HCT116 (cell line): Measurements from ENCODE around the gene ZBTB7C. TPM values are rescaled to one million over a fixed set of nuclear protein-coding genes. Genes with fewer than 3 reads are reported as not detected.

Source experiments
- ATAC-seq: fragments of 200-7000 bp; cut with Tn5 transposase; 2 replicates; pipeline ENCODE4 v1.9.1; 2020; ENCODE audit warnings: mild to moderate bottlenecking, moderate library complexity
- BruUV-seq: library from RNA; stranded (reverse); fragments of 400-500 nt; replicated peaks from 2 replicates; lab custom pipeline; 2021; lab: Mats Ljungman, UMichigan
- CTCF ChIA-PET: fragments of 300-600 bp; sonication (Branson Sonifier 250); formaldehyde crosslinking; loops from one replicate; lab custom pipeline; 2021; ENCODE audit warnings: antibody characterized with exemption; lab: Charles Lee
- POLR2A ChIA-PET: fragments of 300-600, 350-600 bp; sonication (Branson Sonifier 250); formaldehyde crosslinking; loops from one replicate; lab custom pipeline; 2021; ENCODE audit warnings: antibody characterized with exemption; lab: Charles Lee
- RAD21 ChIA-PET, 2 experiments: fragments of 300-600 bp; sonication (Branson Sonifier 250); formaldehyde crosslinking; loops; one replicate each; lab custom pipeline; 2023; ENCODE audit warnings: low total read pairs in 2 of 2; ENCODE audit not compliant: uncharacterized antibody in 2 of 2, unreplicated experiment in 2 of 2, low non-redundant PET in 1 of 2; lab: Charles Lee
- DNase-seq: peaks from one replicate; pipeline ENCODE4 v3.0.0-alpha.2; 2010; ENCODE audit warnings: low read depth, low spot score
- H2AFZ ChIP-seq: fragments of 200-600 bp; shearing (Covaris generic), sonication (generic); 2 replicates; pipeline ENCODE4 v1.6.1; 2017; ENCODE audit warnings: low read depth, mixed run types, mixed read lengths, antibody characterized with exemption, low read length; ENCODE audit not compliant: poor library complexity, severe bottlenecking
- H3K27ac ChIP-seq: 2 replicates; pipeline ENCODE4 v1.5.1; 2012; ENCODE audit warnings: low read depth, low read length
- H3K27me3 ChIP-seq: fragments of 200-600 bp; sonication (generic); 2 replicates; pipeline ENCODE4 v1.6.1; 2016; ENCODE audit warnings: mixed run types, low read length, mixed read lengths; ENCODE audit not compliant: insufficient read depth
- H3K36me3 ChIP-seq, 2 experiments: fragments of 200-500 bp in 1 of 2; fragments of 200-600 bp in 1 of 2; sonication (Bioruptor generic) in 1 of 2; sonication (generic) in 1 of 2; 2 replicates each; pipeline versions ENCODE4 v1.5.1 to v1.6.1; 2014 to 2016; ENCODE audit warnings: low read length in 2 of 2, inconsistent platforms in 1 of 2, mixed read lengths in 1 of 2, mixed run types in 1 of 2; ENCODE audit not compliant: insufficient read depth in 2 of 2, control insufficient read depth in 1 of 2
- H3K4me1 ChIP-seq, 2 experiments: fragments of 200-600 bp in 1 of 2; sonication (generic) in 1 of 2; 2 replicates each; pipeline versions ENCODE4 v1.5.1 to v1.6.1; 2012 to 2017; ENCODE audit warnings: low read length in 2 of 2, inconsistent platforms in 1 of 2, mild to moderate bottlenecking in 1 of 2, mixed read lengths in 1 of 2, mixed run types in 1 of 2, moderate library complexity in 1 of 2; ENCODE audit not compliant: insufficient read depth in 2 of 2, control insufficient read depth in 1 of 2
- H3K4me2 ChIP-seq: fragments of 200-600 bp; sonication (generic); 2 replicates; pipeline ENCODE4 v1.6.1; 2017; ENCODE audit warnings: mixed run types, low read length, mixed read lengths
- H3K4me3 ChIP-seq, 2 experiments: fragments of 200-600 bp in 1 of 2; sonication (generic) in 1 of 2; replicated peaks in 1 of 2; 2 replicates each; pipeline ENCODE4 v1.5.1; 2011 to 2016; ENCODE audit warnings: low read length in 2 of 2, control low read depth in 1 of 2, low read depth in 1 of 2, mild to moderate bottlenecking in 1 of 2, mixed read lengths in 1 of 2, mixed run types in 1 of 2
- H3K79me2 ChIP-seq: fragments of 200-600 bp; sonication (generic); 2 replicates; pipeline ENCODE4 v1.6.1; 2017; ENCODE audit warnings: mild to moderate bottlenecking, mixed run types, low read length, moderate library complexity, mixed read lengths; ENCODE audit not compliant: insufficient read depth
- H3K9ac ChIP-seq: fragments of 200-600 bp; sonication (generic); 2 replicates; pipeline ENCODE4 v1.6.1; 2016; ENCODE audit warnings: low read length, mixed read lengths
- H3K9me2 ChIP-seq: fragments of 200-600 bp; sonication (generic), shearing (Covaris generic); 2 replicates; pipeline ENCODE4 v1.6.1; 2017; ENCODE audit warnings: mixed run types, mild to moderate bottlenecking, moderate library complexity; ENCODE audit not compliant: insufficient read depth
- H3K9me3 ChIP-seq, 2 experiments: fragments of 200-500 bp in 1 of 2; fragments of 200-600 bp in 1 of 2; sonication (Bioruptor generic) in 1 of 2; sonication (generic) in 1 of 2; 2 replicates each; pipeline ENCODE4 v1.6.1; 2014 to 2017; ENCODE audit warnings: low read length in 2 of 2, mixed read lengths in 2 of 2, inconsistent platforms in 1 of 2, low read depth in 1 of 2, mild to moderate bottlenecking in 1 of 2, mixed run types in 1 of 2, moderate library complexity in 1 of 2; ENCODE audit not compliant: control insufficient read depth in 1 of 2, insufficient read depth in 1 of 2
- H4K20me1 ChIP-seq: fragments of 200-600 bp; sonication (generic), shearing (Covaris generic); 2 replicates; pipeline ENCODE4 v1.6.1; 2017; ENCODE audit warnings: mixed run types, mild to moderate bottlenecking, moderate library complexity; ENCODE audit not compliant: insufficient read depth
- EGR1 ChIP-seq: IDR thresholded peaks from 2 replicates; pipeline ENCODE4 v1.6.1; 2012; ENCODE audit warnings: low read depth
- EZH2 ChIP-seq: fragments of 200-600 bp; sonication (generic); IDR thresholded peaks from 2 replicates; pipeline ENCODE4 v1.6.1; 2017; ENCODE audit warnings: antibody characterized with exemption, mixed run types
- EZH2phosphoT487 ChIP-seq: fragments of 200-600 bp; IDR thresholded peaks from 2 replicates; pipeline ENCODE4 v1.6.1; 2018; ENCODE audit warnings: antibody characterized with exemption, borderline replicate concordance
- FOSL1 ChIP-seq: IDR thresholded peaks from 2 replicates; pipeline ENCODE4 v1.6.1; 2012; ENCODE audit warnings: low read depth
- JUND ChIP-seq: IDR thresholded peaks from 2 replicates; pipeline ENCODE4 v1.6.1; 2012
- POLR2A ChIP-seq: IDR thresholded peaks from 2 replicates; pipeline ENCODE4 v1.7.0; 2011; ENCODE audit warnings: borderline replicate concordance; ENCODE audit not compliant: insufficient read depth, insufficient read length; ENCODE audit errors: extremely low read depth
- POLR2AphosphoS5 ChIP-seq: IDR thresholded peaks from 2 replicates; pipeline ENCODE4 v1.6.1; 2011; ENCODE audit warnings: mild to moderate bottlenecking, low read depth, low read length, moderate library complexity
- SP1 ChIP-seq: IDR thresholded peaks from 2 replicates; pipeline ENCODE4 v1.6.1; 2012; ENCODE audit warnings: low read depth
- TCF7L2 ChIP-seq: IDR thresholded peaks from 2 replicates; pipeline ENCODE4 v1.7.0; 2011; ENCODE audit warnings: borderline replicate concordance, inconsistent platforms; ENCODE audit not compliant: insufficient read depth, insufficient read length; ENCODE audit errors: extremely low read depth
- YY1 ChIP-seq: IDR thresholded peaks from 2 replicates; pipeline ENCODE4 v1.6.1; 2011; ENCODE audit warnings: low read length, low read depth, moderate library complexity, mild to moderate bottlenecking; ENCODE audit not compliant: insufficient replicate concordance; ENCODE audit errors: extremely low read depth
- intact Hi-C: fragments of 100-400 bp; cut with micrococcal nuclease; formaldehyde crosslinking; loops from 2 replicates; pipeline ENCODE4 v1.10.0; 2022
- total RNA-seq: library from RNA; stranded (reverse); gene quantifications from one replicate; pipeline ENCODE4 v1.2.1, GENCODE V29; 2021; ENCODE audit not compliant: unreplicated experiment
- TF ChIP-seq, protein P1 (sequence below): IDR thresholded peaks from 2 replicates; pipeline ENCODE4 v1.6.1; 2012
- TF ChIP-seq, protein P2 (sequence below), 3 experiments: fragments of 200-600 bp in 1 of 3; sonication (generic) in 1 of 3; IDR thresholded peaks in 2 of 3; conservative IDR thresholded peaks in 1 of 3; 2 replicates each; pipeline ENCODE4 v1.5.1; 2012 to 2017; ENCODE audit warnings: low read depth in 2 of 3, low read length in 2 of 3, antibody characterized with exemption in 1 of 3, borderline replicate concordance in 1 of 3, control low read depth in 1 of 3, mild to moderate bottlenecking in 1 of 3, mixed read lengths in 1 of 3, mixed run types in 1 of 3, moderate library complexity in 1 of 3; ENCODE audit not compliant: insufficient read depth in 1 of 3

The ZBTB7C gene
- total RNA-seq, 1 experiment from 2014 or later: 0.37 TPM

- Histone ChIP-seq H3K4me1 (peaks cover 0 to 11% of the 10 kb centered on the region in 2 experiments; a peak in 2 of 4 replicates), H3K27ac (no peak overlapping the region), H3K79me2 (no peaks in the 10 kb centered on the region), H3K9ac (no peak overlapping the region), H3K36me3 (no peaks in the 10 kb centered on the region), H3K9me3 (no peaks in the 10 kb centered on the region), H2AFZ (no peak overlapping the region), H3K4me3 (no peak overlapping the region), H3K9me2 (no peaks in the 10 kb centered on the region), H3K27me3 (peaks cover 10% of the 10 kb centered on the region; the same call in 1 of the 2 replicates), H3K4me2 (no peak overlapping the region), H4K20me1 (no peaks in the 10 kb centered on the region)
- DNase-seq: no peak
- RAD21 ChIA-PET: no interaction called here
- intact Hi-C loops: no loop called here
- ATAC-seq: no peak
- BruUV-seq: no TSS peak
- POLR2A ChIA-PET: no interaction called here
- CTCF ChIA-PET: no interaction called here
- TF ChIP-seq EGR1 (no peak), TCF7L2 (no peak), EZH2phosphoT487 (no peak), FOSL1 (no peak), POLR2A (no peak), YY1 (no peak), POLR2AphosphoS5 (no peak), SP1 (no peak), JUND (no peak), EZH2 (no peak)
- TF ChIP-seq, protein P1, sequence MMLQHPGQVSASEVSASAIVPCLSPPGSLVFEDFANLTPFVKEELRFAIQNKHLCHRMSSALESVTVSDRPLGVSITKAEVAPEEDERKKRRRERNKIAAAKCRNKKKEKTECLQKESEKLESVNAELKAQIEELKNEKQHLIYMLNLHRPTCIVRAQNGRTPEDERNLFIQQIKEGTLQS: no peak
- TF ChIP-seq, protein P2, sequence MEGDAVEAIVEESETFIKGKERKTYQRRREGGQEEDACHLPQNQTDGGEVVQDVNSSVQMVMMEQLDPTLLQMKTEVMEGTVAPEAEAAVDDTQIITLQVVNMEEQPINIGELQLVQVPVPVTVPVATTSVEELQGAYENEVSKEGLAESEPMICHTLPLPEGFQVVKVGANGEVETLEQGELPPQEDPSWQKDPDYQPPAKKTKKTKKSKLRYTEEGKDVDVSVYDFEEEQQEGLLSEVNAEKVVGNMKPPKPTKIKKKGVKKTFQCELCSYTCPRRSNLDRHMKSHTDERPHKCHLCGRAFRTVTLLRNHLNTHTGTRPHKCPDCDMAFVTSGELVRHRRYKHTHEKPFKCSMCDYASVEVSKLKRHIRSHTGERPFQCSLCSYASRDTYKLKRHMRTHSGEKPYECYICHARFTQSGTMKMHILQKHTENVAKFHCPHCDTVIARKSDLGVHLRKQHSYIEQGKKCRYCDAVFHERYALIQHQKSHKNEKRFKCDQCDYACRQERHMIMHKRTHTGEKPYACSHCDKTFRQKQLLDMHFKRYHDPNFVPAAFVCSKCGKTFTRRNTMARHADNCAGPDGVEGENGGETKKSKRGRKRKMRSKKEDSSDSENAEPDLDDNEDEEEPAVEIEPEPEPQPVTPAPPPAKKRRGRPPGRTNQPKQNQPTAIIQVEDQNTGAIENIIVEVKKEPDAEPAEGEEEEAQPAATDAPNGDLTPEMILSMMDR (IDR thresholded peaks at IDR 0.05 in 2 of 3, conservative IDR thresholded peaks at IDR 0.05 in 1 of 3; ENCODE audit: borderline replicate concordance in 1 of 3, insufficient read depth in 1 of 3, low read depth in 2 of 3, low read length in 2 of 3): no peak
These were observed 190.7 kb downstream of the ZBTB7C start for GRCh38 chr18:48218285-48219022.
